Measurements from ENCODE around the gene TNFSF4.
"Not testable (repeated sequence)": the region's sequence is repeated elsewhere in the genome, so short reads cannot be mapped to it uniquely, and the experiment has no call there.

Gene TNFSF4

GRCh38 chr1:173164178-173164577 is 43.0 kb downstream of the TNFSF4 start:
- no peak for DNase-seq

- DNase-seq: no peak
Observed at GRCh38 chr1:173163222-173163621, 43.9 kb downstream of the TNFSF4 start.

GRCh38 chr1:173162601-173163000 is 44.5 kb downstream of the TNFSF4 start:
- DNase-seq: no peak

GRCh38 chr1:173161510-173162221 is 45.5 kb downstream of the TNFSF4 start:
- no peak for DNase-seq

GRCh38 chr1:173153964-173154363 is 53.2 kb downstream of the TNFSF4 start:
- DNase-seq: not testable (repeated sequence)

- no peak for DNase-seq
Observed at GRCh38 chr1:173153503-173153902, 53.6 kb downstream of the TNFSF4 start.

GRCh38 chr1:173152598-173152997 is 54.5 kb downstream of the TNFSF4 start:
- no peak for DNase-seq

- DNase-seq: no peak
Observed at GRCh38 chr1:173150795-173151194, 56.3 kb downstream of the TNFSF4 start.

- DNase-seq: no peak
Observed at GRCh38 chr1:173149887-173150286, 57.2 kb downstream of the TNFSF4 start.

- no peak for DNase-seq
Observed at GRCh38 chr1:173148971-173149370, 58.2 kb downstream of the TNFSF4 start.

GRCh38 chr1:173148545-173148944 is 58.6 kb downstream of the TNFSF4 start:
- no peak for DNase-seq

- DNase-seq: no peak
Observed at GRCh38 chr1:173140733-173141132, 66.4 kb downstream of the TNFSF4 start.

GRCh38 chr1:173139706-173140105 is 67.4 kb downstream of the TNFSF4 start:
- DNase-seq: no peak

GRCh38 chr1:173137107-173137706 is 69.9 kb downstream of the TNFSF4 start:
- DNase-seq: no peak

GRCh38 chr1:173134800-173135199 is 72.3 kb downstream of the TNFSF4 start:
- no peak for DNase-seq

- no peak for DNase-seq
Observed at GRCh38 chr1:173134029-173134428, 73.1 kb downstream of the TNFSF4 start.
